Smooth muscle cell (in vitro differentiated cells): ENCODE data around the gene DNAJB8. TPM values are rescaled to one million over a fixed set of nuclear protein-coding genes. Genes with fewer than 3 reads are reported as not detected.

Experiments used
- DNase-seq: peaks from one replicate; lab custom pipeline; 2025; ENCODE audit not compliant: unreplicated experiment; lab: John Stamatoyannopoulos, UW
- H2AFZ ChIP-seq: fragments of 200-600 bp; sonication (generic); 2 replicates; pipeline ENCODE4 v1.6.0; 2016; ENCODE audit warnings: antibody characterized with exemption, low read depth, mild to moderate bottlenecking
- H3F3A ChIP-seq: fragments of 200-600 bp; sonication (generic); 2 replicates; pipeline ENCODE4 v1.6.0; 2017; ENCODE audit warnings: antibody characterized with exemption, low read depth
- H3K27ac ChIP-seq: fragments of 200-600 bp; sonication (generic); 2 replicates; pipeline ENCODE4 v1.5.1; 2016; ENCODE audit warnings: low read depth, mild to moderate bottlenecking
- H3K27me3 ChIP-seq: fragments of 200-600 bp; sonication (generic); 2 replicates; pipeline ENCODE4 v1.6.1; 2016; ENCODE audit warnings: low read depth, mild to moderate bottlenecking
- H3K36me3 ChIP-seq: fragments of 200-600 bp; sonication (generic); 2 replicates; pipeline ENCODE4 v1.5.1; 2016; ENCODE audit warnings: low read depth
- H3K4me1 ChIP-seq: fragments of 200-600 bp; sonication (generic); 2 replicates; pipeline ENCODE4 v1.5.1; 2016; ENCODE audit warnings: low read depth
- H3K4me2 ChIP-seq: fragments of 200-600 bp; sonication (generic); 2 replicates; pipeline ENCODE4 v1.6.0; 2016; ENCODE audit warnings: mild to moderate bottlenecking
- H3K4me3 ChIP-seq: fragments of 200-600 bp; sonication (generic); 2 replicates; pipeline ENCODE4 v1.5.1; 2016; ENCODE audit warnings: mild to moderate bottlenecking
- H3K79me2 ChIP-seq: fragments of 200-600 bp; sonication (generic); 2 replicates; pipeline ENCODE4 v1.6.0; 2016; ENCODE audit warnings: low read depth, mild to moderate bottlenecking
- H3K9ac ChIP-seq: fragments of 200-600 bp; sonication (generic); 2 replicates; pipeline ENCODE4 v1.6.0; 2016; ENCODE audit warnings: low read depth
- H3K9me3 ChIP-seq: fragments of 200-600 bp; sonication (generic); replicated peaks from 2 replicates; pipeline ENCODE4 v1.5.1; 2016; ENCODE audit warnings: low read depth
- H4K20me1 ChIP-seq: fragments of 200-600 bp; sonication (generic); 2 replicates; pipeline ENCODE4 v1.6.0; 2016; ENCODE audit warnings: low read depth
- WGBS: methylation state at CpG from one replicate; pipeline ENCODE4 v1.1.7; 2016; ENCODE audit warnings: low lambda C conversion rate; 5-methylcytosine and 5-hydroxymethylcytosine counted together
- polyA plus RNA-seq: library from polyadenylated mRNA; unstranded; fragments of >200 nt; fragmentation: Nextera tagmentation; extraction: Ambion mirVana; gene quantifications from 2 replicates; pipeline ENCODE4 v1.2.1, GENCODE V29; 2016
- total RNA-seq: library from RNA; depleted of rRNA; stranded (reverse); fragments of >200 nt; gene quantifications from 2 replicates; pipeline ENCODE4 v1.2.3, GENCODE V29; 2014
- TF ChIP-seq, protein P1 (sequence below): fragments of 200-600 bp; sonication (generic); IDR thresholded peaks from 2 replicates; pipeline ENCODE4 v1.5.1; 2017; ENCODE audit warnings: borderline replicate concordance, mild to moderate bottlenecking, antibody characterized with exemption; ENCODE audit not compliant: insufficient read depth, poor library complexity, severe bottlenecking

The DNAJB8 gene
- total and polyA plus RNA-seq, 2 experiments from 2014 or later = not detected

DNA sequence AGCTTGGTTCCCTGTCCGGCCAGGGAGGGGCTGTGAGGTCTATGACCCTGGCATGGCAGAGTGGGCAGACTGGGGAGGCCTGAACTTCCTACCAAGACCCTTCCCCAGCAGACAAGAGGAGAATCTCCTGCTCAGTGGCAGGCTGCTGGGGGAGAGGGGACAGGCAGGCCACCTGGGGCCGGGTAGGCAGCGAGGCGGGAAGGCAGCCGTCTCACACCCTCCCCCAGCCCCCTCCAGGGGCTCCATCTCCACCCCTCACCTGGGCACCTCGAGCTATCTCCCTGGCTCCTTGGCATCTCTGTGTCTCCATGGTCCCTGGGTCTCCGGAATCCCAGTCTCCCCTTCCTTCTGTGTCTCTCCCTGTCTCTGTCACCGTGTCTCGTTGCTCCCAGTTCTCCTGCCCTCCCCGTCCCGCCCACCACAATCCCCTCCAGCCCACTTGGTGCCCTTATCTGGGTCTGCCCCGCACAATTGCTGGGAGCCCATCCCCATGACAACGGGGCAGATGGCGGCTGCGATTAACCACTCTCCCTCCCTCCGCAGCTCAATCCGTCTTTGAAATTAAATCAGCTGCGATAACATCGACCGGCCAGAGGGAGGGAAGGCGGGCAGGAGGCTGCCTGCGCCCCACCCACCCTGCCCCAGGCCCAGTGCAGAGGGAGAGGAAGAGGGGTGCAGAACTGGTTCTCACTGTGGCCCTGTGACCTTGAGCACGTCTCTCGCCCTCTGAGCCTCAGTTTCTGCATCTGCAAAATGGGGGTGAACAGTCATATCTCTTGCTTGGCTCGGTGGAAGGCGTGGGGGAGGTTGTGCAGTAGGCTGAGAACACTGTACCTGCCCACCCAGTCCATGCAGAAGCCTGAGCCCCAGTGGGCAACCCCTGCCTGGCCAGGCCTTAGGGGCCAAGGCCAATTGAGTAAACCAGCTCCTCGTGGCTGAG is 9.6 kb downstream of the DNAJB8 start:
- no peak overlapping the region for H3K4me2 ChIP-seq
- H3F3A ChIP-seq = no peaks in the 10 kb centered on the region
- H2AFZ ChIP-seq = no peak overlapping the region
- TF ChIP-seq, protein P1, sequence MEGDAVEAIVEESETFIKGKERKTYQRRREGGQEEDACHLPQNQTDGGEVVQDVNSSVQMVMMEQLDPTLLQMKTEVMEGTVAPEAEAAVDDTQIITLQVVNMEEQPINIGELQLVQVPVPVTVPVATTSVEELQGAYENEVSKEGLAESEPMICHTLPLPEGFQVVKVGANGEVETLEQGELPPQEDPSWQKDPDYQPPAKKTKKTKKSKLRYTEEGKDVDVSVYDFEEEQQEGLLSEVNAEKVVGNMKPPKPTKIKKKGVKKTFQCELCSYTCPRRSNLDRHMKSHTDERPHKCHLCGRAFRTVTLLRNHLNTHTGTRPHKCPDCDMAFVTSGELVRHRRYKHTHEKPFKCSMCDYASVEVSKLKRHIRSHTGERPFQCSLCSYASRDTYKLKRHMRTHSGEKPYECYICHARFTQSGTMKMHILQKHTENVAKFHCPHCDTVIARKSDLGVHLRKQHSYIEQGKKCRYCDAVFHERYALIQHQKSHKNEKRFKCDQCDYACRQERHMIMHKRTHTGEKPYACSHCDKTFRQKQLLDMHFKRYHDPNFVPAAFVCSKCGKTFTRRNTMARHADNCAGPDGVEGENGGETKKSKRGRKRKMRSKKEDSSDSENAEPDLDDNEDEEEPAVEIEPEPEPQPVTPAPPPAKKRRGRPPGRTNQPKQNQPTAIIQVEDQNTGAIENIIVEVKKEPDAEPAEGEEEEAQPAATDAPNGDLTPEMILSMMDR = no peak
- DNase-seq = no peak
- H3K36me3 ChIP-seq = no peaks in the 10 kb centered on the region
- peaks cover 4% of the 10 kb centered on the region for H3K4me1 ChIP-seq
- WGBS = 67% methylated on average over 22 of the region's 27 CpGs
- H3K4me3 ChIP-seq = no peak overlapping the region
- no peak overlapping the region for H3K9ac ChIP-seq
- H3K9me3 ChIP-seq = no peaks in the 10 kb centered on the region
- no peak overlapping the region for H3K27ac ChIP-seq
- no peaks in the 10 kb centered on the region for H3K27me3 ChIP-seq
- H3K79me2 ChIP-seq = no peaks in the 10 kb centered on the region
- no peaks in the 10 kb centered on the region for H4K20me1 ChIP-seq

DNA sequence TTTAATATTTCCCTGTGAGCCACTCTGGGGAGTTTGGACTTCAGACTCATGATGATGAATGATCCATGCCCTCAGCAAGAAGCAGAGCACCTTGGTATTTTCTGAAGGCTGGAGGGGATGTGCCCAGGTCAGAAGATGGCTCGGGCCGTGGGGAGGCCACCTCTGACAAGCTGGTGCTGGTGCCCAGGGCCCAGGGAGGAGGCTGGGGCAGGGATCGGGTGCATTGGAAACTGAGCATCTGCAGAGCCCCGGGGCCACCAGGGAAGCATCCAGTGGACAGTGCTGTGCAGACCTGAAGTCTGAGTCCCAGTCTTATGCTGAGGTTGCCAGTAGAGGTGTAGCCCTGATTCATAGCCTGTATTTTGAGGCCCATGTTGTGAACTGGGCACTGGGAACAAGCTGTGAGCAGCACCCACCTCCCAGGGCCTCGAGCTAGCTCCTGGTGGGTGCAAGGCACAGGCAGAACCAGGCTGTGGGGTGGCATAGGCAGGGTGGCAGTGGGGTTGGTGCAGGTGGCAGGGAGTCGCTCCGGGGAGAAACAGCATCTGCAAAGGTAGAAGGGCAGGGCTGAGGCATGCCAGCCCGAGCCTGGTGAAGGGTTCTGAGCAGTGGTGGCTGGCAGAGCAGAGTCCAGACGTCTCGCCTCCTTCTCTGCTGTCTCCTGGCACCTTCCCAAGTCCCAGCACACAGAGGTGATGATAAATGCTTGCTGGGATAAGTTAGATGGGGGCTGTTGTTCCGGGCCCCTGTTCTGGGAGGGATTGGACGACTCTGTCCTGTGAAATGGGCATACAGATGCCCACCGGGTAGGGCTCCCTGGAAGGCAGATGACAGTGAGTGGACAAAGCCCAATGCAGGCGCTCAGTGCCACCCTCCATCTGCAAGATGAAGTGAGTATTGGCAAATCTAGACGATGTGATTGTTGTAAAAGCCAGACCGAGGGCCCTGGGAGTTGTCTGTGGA is 10.6 kb downstream of the DNAJB8 start:
- H3K4me1 ChIP-seq = peaks cover 4% of the 10 kb centered on the region
- no peaks in the 10 kb centered on the region for H3K9me3 ChIP-seq
- no peak overlapping the region for H3K9ac ChIP-seq
- TF ChIP-seq, protein P1 = no peak
- no peaks in the 10 kb centered on the region for H3F3A ChIP-seq
- no peaks in the 10 kb centered on the region for H3K79me2 ChIP-seq
- H4K20me1 ChIP-seq = no peaks in the 10 kb centered on the region
- DNase-seq = no peak
- WGBS = 85% methylated on average over 16 of the region's 16 CpGs
- no peaks in the 10 kb centered on the region for H3K36me3 ChIP-seq
- no peak overlapping the region for H3K4me2 ChIP-seq
- no peaks in the 10 kb centered on the region for H3K27me3 ChIP-seq
- H3K4me3 ChIP-seq = no peak overlapping the region
- no peak overlapping the region for H2AFZ ChIP-seq
- H3K27ac ChIP-seq = no peak overlapping the region

DNA sequence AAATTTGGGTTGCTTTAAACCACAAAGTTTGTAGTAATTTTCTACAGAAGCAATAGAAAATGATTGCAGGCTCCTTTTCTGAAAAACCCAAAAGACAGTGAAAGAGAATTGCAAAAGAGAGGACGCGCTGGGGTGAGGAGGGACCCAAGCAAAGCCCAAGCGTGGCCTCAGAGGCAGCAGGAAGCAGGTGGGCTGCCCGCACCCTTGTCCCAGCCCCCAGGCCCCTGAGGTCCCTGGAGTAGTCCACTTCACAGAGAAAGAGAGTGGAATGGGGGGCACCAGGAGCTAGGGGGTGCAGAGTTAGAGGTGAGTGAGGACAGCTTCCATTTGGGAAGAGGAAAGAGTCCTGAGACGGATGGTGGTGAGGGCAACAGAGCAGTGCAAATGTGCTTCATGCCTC is 11.6 kb downstream of the DNAJB8 start:
- no peaks in the 10 kb centered on the region for H3K79me2 ChIP-seq
- no peak overlapping the region for H3K4me3 ChIP-seq
- no peaks in the 10 kb centered on the region for H4K20me1 ChIP-seq
- H3K4me2 ChIP-seq = no peak overlapping the region
- DNase-seq = no peak
- no peak overlapping the region for H2AFZ ChIP-seq
- H3K27me3 ChIP-seq = no peaks in the 10 kb centered on the region
- H3K9me3 ChIP-seq = no peaks in the 10 kb centered on the region
- no peak overlapping the region for H3K27ac ChIP-seq
- H3K9ac ChIP-seq = no peak overlapping the region
- 87% methylated on average over 5 of the region's 5 CpGs for WGBS
- H3F3A ChIP-seq = no peaks in the 10 kb centered on the region
- TF ChIP-seq, protein P1 = no peak
- peaks cover 4% of the 10 kb centered on the region for H3K4me1 ChIP-seq
- H3K36me3 ChIP-seq = no peaks in the 10 kb centered on the region
